ENCODE data around the gene GPR32.
"Not testable (repeated sequence)": the region's sequence is repeated elsewhere in the genome, so short reads cannot be mapped to it uniquely, and the experiment has no call there.

Gene GPR32

DNA sequence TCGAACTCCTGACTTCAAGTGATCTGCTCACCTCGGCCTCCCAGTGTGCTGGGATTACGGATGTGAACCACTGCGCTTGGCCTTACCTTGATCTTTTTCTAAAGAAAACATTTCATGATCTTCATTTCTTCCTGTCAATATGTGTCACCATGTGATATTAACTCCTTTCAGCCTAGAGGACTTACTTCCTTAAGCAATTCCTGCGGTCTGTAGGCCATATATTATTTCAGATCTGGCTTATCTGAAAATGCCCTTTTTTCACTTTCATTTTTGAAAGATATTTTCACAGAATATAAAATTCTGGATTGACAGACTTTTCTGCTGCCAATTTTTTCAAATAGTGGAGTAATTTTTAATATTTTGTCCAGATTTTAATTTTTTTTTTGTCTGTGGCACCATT lies 2.0 kb upstream of the GPR32 start:
- in situ Hi-C loops (cut with HindIII; ENCODE audit: low sequenced_read_pairs), result no loop called here
- H3K4me3 ChIP-seq (ENCODE audit: low read depth, low read length), result no peak overlapping the region

DNA sequence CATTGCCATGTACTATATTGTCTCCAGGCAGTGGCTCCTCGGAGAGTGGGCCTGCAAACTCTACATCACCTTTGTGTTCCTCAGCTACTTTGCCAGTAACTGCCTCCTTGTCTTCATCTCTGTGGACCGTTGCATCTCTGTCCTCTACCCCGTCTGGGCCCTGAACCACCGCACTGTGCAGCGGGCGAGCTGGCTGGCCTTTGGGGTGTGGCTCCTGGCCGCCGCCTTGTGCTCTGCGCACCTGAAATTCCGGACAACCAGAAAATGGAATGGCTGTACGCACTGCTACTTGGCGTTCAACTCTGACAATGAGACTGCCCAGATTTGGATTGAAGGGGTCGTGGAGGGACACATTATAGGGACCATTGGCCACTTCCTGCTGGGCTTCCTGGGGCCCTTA lies 624 bp downstream of the GPR32 start:
- TF ChIP-seq, protein P1, sequence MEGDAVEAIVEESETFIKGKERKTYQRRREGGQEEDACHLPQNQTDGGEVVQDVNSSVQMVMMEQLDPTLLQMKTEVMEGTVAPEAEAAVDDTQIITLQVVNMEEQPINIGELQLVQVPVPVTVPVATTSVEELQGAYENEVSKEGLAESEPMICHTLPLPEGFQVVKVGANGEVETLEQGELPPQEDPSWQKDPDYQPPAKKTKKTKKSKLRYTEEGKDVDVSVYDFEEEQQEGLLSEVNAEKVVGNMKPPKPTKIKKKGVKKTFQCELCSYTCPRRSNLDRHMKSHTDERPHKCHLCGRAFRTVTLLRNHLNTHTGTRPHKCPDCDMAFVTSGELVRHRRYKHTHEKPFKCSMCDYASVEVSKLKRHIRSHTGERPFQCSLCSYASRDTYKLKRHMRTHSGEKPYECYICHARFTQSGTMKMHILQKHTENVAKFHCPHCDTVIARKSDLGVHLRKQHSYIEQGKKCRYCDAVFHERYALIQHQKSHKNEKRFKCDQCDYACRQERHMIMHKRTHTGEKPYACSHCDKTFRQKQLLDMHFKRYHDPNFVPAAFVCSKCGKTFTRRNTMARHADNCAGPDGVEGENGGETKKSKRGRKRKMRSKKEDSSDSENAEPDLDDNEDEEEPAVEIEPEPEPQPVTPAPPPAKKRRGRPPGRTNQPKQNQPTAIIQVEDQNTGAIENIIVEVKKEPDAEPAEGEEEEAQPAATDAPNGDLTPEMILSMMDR (IDR thresholded peaks at IDR 0.05; ENCODE audit: low read depth, low read length, missing control alignments), result no peak
- DNase-seq (ENCODE audit: low read depth), result no peak
- H3K4me3 ChIP-seq (ENCODE audit: low read depth, low read length), result no peak overlapping the region
- in situ Hi-C loops (cut with HindIII; ENCODE audit: low sequenced_read_pairs), result no loop called here

More for the DNA sequence above, 2.0 kb upstream of the GPR32 start:
- no peak for DNase-seq (ENCODE audit: low read depth)
- TF ChIP-seq, protein P1 (IDR thresholded peaks at IDR 0.05; ENCODE audit: low read depth, low read length, missing control alignments), result no peak

DNA sequence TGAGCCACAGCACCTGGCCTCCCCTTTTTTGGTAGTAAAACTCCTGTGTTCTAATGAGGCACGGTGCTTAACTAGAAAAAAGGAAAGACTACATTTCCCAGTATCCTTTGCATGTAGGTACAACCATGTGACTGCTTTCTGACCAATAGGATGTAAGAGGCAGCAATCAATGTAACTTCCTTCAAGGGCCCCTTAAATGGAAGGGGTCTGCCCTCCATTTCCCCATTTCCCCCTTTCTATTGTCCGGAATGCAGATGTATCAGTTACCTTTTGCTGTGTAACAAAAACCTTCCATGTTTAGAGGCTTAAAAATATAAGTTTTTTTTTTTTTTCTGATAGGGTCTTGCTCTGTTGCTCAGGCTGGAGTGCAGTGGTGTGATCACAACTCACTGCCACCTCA lies 2.2 kb downstream of the GPR32 start:
- H3K4me3 ChIP-seq (ENCODE audit: low read depth, low read length), result no peak overlapping the region
- DNase-seq (ENCODE audit: low read depth), result no peak

DNA sequence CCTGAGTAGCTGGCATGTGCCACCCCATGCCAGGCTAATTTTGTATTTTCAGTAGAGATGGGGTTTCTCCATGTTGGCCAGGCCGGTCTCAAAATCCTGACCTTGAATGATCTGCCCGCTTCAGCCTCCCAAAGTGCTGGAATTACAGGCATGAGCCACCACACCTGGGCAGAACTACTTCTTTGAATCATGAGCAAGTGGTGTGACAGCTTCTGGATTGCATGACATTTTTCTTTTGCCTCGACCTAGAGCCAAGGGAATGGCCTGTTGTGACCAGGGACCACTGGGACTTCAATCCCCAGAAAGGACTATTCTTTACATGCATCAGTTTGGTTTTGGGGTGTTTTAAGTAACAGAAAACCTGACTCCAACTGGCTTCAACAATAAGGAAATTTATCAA lies 2.6 kb downstream of the GPR32 start:
- DNase-seq (ENCODE audit: low read depth); in situ Hi-C loops (cut with HindIII; ENCODE audit: low sequenced_read_pairs); H3K4me3 ChIP-seq (ENCODE audit: low read depth, low read length): not testable (repeated sequence)

More for the DNA sequence above, 2.2 kb downstream of the GPR32 start:
- TF ChIP-seq, protein P1 (IDR thresholded peaks at IDR 0.05; ENCODE audit: low read depth, low read length, missing control alignments), result no peak
- in situ Hi-C loops (cut with HindIII; ENCODE audit: low sequenced_read_pairs), result no loop called here

DNA sequence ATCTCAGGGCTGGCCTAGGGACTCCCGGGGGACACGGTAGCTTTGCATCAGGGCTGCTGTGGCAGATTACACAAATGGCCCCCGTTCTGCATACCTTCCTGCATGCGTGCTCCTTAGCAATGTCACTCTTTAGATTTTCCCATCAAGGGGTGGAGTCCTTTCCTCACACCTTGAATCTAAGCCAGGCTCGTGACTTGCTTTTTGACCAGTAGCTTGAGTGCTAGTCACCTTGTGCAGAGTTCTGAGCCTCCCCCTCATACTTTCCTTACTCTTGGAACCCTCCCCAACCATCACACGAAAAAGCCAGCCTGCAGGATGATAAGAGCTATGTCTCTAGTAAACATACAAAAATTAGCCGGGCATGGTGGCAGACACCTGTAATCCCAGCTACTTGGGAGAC lies 3.2 kb downstream of the GPR32 start:
- DNase-seq (ENCODE audit: low read depth); in situ Hi-C loops (cut with HindIII; ENCODE audit: low sequenced_read_pairs); H3K4me3 ChIP-seq (ENCODE audit: low read depth, low read length): not testable (repeated sequence)

DNA sequence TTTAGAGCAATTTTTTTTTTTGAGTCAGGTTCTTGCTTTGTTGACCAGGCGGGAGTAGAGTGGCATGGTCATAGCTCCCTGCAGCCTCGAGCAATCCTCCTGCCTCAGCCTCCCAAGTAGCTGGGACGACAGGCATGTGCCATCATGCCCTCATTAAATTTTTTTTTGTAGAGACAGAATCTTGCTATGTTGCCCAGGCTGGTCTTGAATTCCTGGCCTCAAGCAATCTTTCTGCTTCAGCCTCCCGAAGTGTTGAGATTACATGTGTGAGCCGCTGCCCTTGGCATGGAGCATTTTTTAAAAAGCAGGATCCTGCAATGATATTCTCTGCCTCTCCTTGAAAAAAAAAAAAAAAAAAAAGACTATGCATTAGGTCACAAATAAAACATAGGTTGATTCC lies 5.9 kb downstream of the GPR32 start:
- no peak for DNase-seq (ENCODE audit: low read depth)
- in situ Hi-C loops (cut with HindIII; ENCODE audit: low sequenced_read_pairs), result no loop called here
- TF ChIP-seq, protein P1 (IDR thresholded peaks at IDR 0.05; ENCODE audit: low read depth, low read length, missing control alignments), result no peak
- H3K4me3 ChIP-seq (ENCODE audit: low read depth, low read length), result no peak overlapping the region

DNA sequence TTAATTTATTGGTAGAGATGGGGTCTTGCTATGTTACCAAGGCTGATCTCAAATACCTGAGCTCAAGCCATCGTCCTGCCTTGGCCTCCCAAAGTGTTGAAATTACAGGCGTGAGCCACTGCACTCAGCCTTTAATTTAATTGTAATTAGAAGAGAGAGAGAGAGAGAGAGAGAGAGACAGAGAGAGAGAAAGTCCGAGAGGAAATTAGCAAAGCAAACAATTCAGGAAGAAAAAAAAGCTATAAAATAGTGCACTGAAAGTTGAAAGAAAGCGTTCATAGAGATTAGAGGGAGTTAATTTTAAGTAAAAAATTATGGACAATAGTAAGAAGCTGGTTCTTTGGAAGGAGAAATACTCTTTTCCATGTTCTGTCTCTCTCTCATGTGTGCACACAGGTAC lies 7.0 kb downstream of the GPR32 start:
- in situ Hi-C loops (cut with HindIII; ENCODE audit: low sequenced_read_pairs), result no loop called here
- DNase-seq (ENCODE audit: low read depth), result no peak

More for the DNA sequence above, 7.0 kb downstream of the GPR32 start:
- TF ChIP-seq, protein P1 (IDR thresholded peaks at IDR 0.05; ENCODE audit: low read depth, low read length, missing control alignments), result no peak
- no peak overlapping the region for H3K4me3 ChIP-seq (ENCODE audit: low read depth, low read length)
